K562 (cell line): Measurements from ENCODE around the gene SLC26A1. TPM values are rescaled to one million over a fixed set of nuclear protein-coding genes. Genes with fewer than 3 reads are reported as not detected.

Experiments used
- ATAC-seq: fragments of 200-7000 bp; cut with Tn5 transposase; 3 replicates; pipeline ENCODE4 v1.9.1; 2020; ENCODE audit warnings: moderate library complexity
- BruUV-seq: library from RNA; stranded (reverse); fragments of 400-500 nt; replicated peaks from 2 replicates; lab custom pipeline; 2021; lab: Mats Ljungman, UMichigan
- CTCF ChIA-PET: fragments of 300-600 bp; formaldehyde crosslinking; extraction: SDS; loops from one replicate; lab custom pipeline; 2021; ENCODE audit warnings: low intra/inter-chr PET ratio; lab: Yijun Ruan, JAX
- POLR2A ChIA-PET: fragments of 300-600, 350-650 bp; sonication (Branson Sonifier 250); formaldehyde crosslinking; extraction: SDS; loops from one replicate; lab custom pipeline; 2021; ENCODE audit warnings: antibody characterized with exemption, inconsistent platforms; lab: Yijun Ruan, JAX
- DNase-seq, 4 experiments: peaks; one replicate each; pipeline versions ENCODE4 v3.0.0 to v3.0.0-alpha.2; 2011 to 2018; ENCODE audit warnings: low spot score in 3 of 4, mixed read lengths in 3 of 4; ENCODE audit errors: extremely low read depth in 1 of 4
- FAIRE-seq: peaks from 2 replicates; lab custom pipeline; 2011; peaks lifted over from hg19 to GRCh38; lab: Jason Lieb, UNC
- H2AFZ ChIP-seq: 2 replicates; pipeline ENCODE4 v1.6.0; 2011; ENCODE audit warnings: low read depth, low read length, control low read depth, inconsistent platforms
- H3K27ac ChIP-seq: fragments of 200-600 bp; 3 replicates; pipeline ENCODE4 v1.8.0; 2011; ENCODE audit warnings: low read depth, mild to moderate bottlenecking, control low read depth, inconsistent platforms, low read length, moderate library complexity, mixed read lengths; ENCODE audit errors: extremely low read depth
- H3K27me3 ChIP-seq, 2 experiments: fragments of 300-600 bp in 1 of 2; 2 replicates in 1 of 2; 3 replicates in 1 of 2; pipeline versions ENCODE4 v1.6.0 to v1.8.0; 2011; ENCODE audit warnings: inconsistent platforms in 2 of 2, low read length in 2 of 2, mild to moderate bottlenecking in 1 of 2, mixed read lengths in 1 of 2, moderate library complexity in 1 of 2; ENCODE audit not compliant: control insufficient read depth in 2 of 2, insufficient read depth in 2 of 2
- H3K36me3 ChIP-seq: fragments of 300-600 bp; 3 replicates; pipeline ENCODE4 v1.8.0; 2011; ENCODE audit warnings: mild to moderate bottlenecking, low read length, inconsistent platforms; ENCODE audit not compliant: control insufficient read depth, insufficient read depth
- H3K4me1 ChIP-seq, 2 experiments: fragments of 200-600 bp in 1 of 2; replicated peaks in 1 of 2; 2 replicates in 1 of 2; 3 replicates in 1 of 2; pipeline versions ENCODE4 v1.5.1 to v1.8.0; 2011; ENCODE audit warnings: inconsistent platforms in 2 of 2, low read length in 2 of 2, mild to moderate bottlenecking in 1 of 2, mixed read lengths in 1 of 2, moderate library complexity in 1 of 2; ENCODE audit not compliant: control insufficient read depth in 2 of 2, insufficient read depth in 2 of 2
- H3K4me2 ChIP-seq: 2 replicates; pipeline ENCODE4 v1.6.1; 2011; ENCODE audit warnings: low read length, control low read depth, inconsistent platforms, mixed read lengths; ENCODE audit not compliant: insufficient read depth
- H3K4me3 ChIP-seq: fragments of 200-600 bp; sonication (generic), shearing (Covaris generic); 2 replicates; pipeline ENCODE4 v1.5.1; 2016; ENCODE audit warnings: control low read depth, inconsistent platforms
- H3K79me2 ChIP-seq: fragments of 200-600 bp; 3 replicates; pipeline ENCODE4 v1.8.0; 2011; ENCODE audit warnings: low read length, inconsistent platforms; ENCODE audit not compliant: control insufficient read depth, insufficient read depth
- H3K9ac ChIP-seq, 2 experiments: 2 replicates each; pipeline versions ENCODE4 v1.6.0 to v1.6.1; 2011; ENCODE audit warnings: low read depth in 2 of 2, low read length in 2 of 2, control low read depth in 1 of 2, inconsistent platforms in 1 of 2, mild to moderate bottlenecking in 1 of 2, mixed read lengths in 1 of 2; ENCODE audit not compliant: insufficient read depth in 1 of 2
- H3K9me1 ChIP-seq: one replicate; pipeline ENCODE4 v1.6.0; 2011; ENCODE audit warnings: inconsistent platforms, mild to moderate bottlenecking, low read length, moderate library complexity; ENCODE audit not compliant: control insufficient read depth, insufficient read depth
- H3K9me3 ChIP-seq: replicated peaks from 2 replicates; pipeline ENCODE4 v1.5.1; 2011; ENCODE audit warnings: low read depth, low read length, inconsistent platforms; ENCODE audit not compliant: control insufficient read depth, insufficient read depth
- H4K20me1 ChIP-seq: replicated peaks from 2 replicates; pipeline ENCODE4 v1.6.1; 2011; ENCODE audit warnings: low read length, inconsistent platforms, mixed read lengths; ENCODE audit not compliant: control insufficient read depth, insufficient read depth
- ATF7 ChIP-seq: fragments of 450-650 bp; IDR thresholded peaks from 2 replicates; pipeline ENCODE4 v1.7.1; 2014; ENCODE audit warnings: mild to moderate bottlenecking, moderate library complexity
- GABPA ChIP-seq: fragments of 200-800 bp; sonication (Bioruptor generic); conservative IDR thresholded peaks from 2 replicates; pipeline ENCODE4 v1.6.1; 2016; ENCODE audit warnings: low read depth, missing genetic modification characterization, missing compliant biosample characterization
- POLR3A ChIP-seq: IDR thresholded peaks from 2 replicates; pipeline ENCODE4 v1.6.1; 2011; ENCODE audit warnings: borderline replicate concordance, mild to moderate bottlenecking, moderate library complexity; ENCODE audit not compliant: insufficient read length, insufficient read depth; ENCODE audit errors: extremely low read depth
- RBM15 ChIP-seq: fragments of 200-400 bp; formaldehyde crosslinking; IDR thresholded peaks from 2 replicates; pipeline ENCODE4 v1.6.1; 2018; ENCODE audit warnings: mild to moderate bottlenecking, low read length, moderate library complexity; ENCODE audit not compliant: insufficient read depth
- WGBS: fragments of 100-300 bp; shearing (Covaris generic); methylation state at CpG from one replicate; pipeline ENCODE4 v1.1.6; 2016; ENCODE audit warnings: low coverage, mixed read lengths; ENCODE audit not compliant: insufficient coverage; ENCODE audit errors: missing lambda C conversion rate; 5-methylcytosine and 5-hydroxymethylcytosine counted together
- in situ Hi-C: fragments of 300-500 bp; cut with MboI; formaldehyde crosslinking; loops from 4 replicates; pipeline ENCODE4 v1.15.0; 2018; ENCODE audit warnings: inconsistent platforms, mixed read lengths
- intact Hi-C: fragments of 100-400 bp; cut with micrococcal nuclease; formaldehyde crosslinking; loops from 2 replicates; pipeline ENCODE4 v1.14.2; 2022
- polyA plus RNA-seq, 8 experiments: library from polyadenylated mRNA; depleted of rRNA in 4 of 8; stranded (reverse) in 5 of 8; unstranded in 3 of 8; fragments of >200 nt; fragmentation: Nextera tagmentation in 2 of 8; fragmentation: Illumina TruSeq in 1 of 8; extraction: Ambion mirVana in 2 of 8; extraction: Trizol in 1 of 8; gene quantifications; 2 replicates each; pipeline versions ENCODE4 v1.2.1 to v1.2.3, GENCODE V29; 2011 to 2014; ENCODE audit warnings: inconsistent platforms in 1 of 8, missing spikeins in 1 of 8
- total RNA-seq, 7 experiments: library from RNA; depleted of rRNA in 6 of 7; stranded (reverse); fragments of >200 nt in 6 of 7; fragmentation: Illumina TruSeq in 2 of 7; extraction: Trizol in 2 of 7; gene quantifications; 2 replicates each; pipeline versions ENCODE4 v1.2.1 to v1.2.3, GENCODE V29; 2011 to 2021; ENCODE audit warnings: low replicate concordance in 1 of 7
- TF ChIP-seq, protein P1 (sequence below): sonication (generic); formaldehyde crosslinking; IDR thresholded peaks from 2 replicates; pipeline ENCODE4 v1.8.0; 2022; ENCODE audit warnings: missing genetic modification reagents, mild to moderate bottlenecking, borderline replicate concordance
- TF ChIP-seq, protein P2 (sequence below), 2 experiments: fragments of 450-650 bp in 1 of 2; IDR thresholded peaks; 2 replicates each; pipeline ENCODE4 v1.6.1; 2011 to 2017; ENCODE audit warnings: low read depth in 2 of 2, antibody characterized with exemption in 1 of 2, borderline replicate concordance in 1 of 2, low read length in 1 of 2, mild to moderate bottlenecking in 1 of 2, mixed read lengths in 1 of 2; ENCODE audit not compliant: control insufficient read depth in 1 of 2
- TF ChIP-seq, protein P3 (sequence below): fragments of 250-450 bp; sonication (Bioruptor Pico); IDR thresholded peaks from 2 replicates; pipeline ENCODE4 v1.4.0; 2020; ENCODE audit warnings: borderline replicate concordance
- TF ChIP-seq, protein P4 (sequence below): IDR thresholded peaks from 2 replicates; pipeline ENCODE4 v1.6.1; 2014; ENCODE audit warnings: antibody characterized with exemption
- TF ChIP-seq, protein P5 (sequence below): sonication (generic); formaldehyde crosslinking; IDR thresholded peaks from 2 replicates; pipeline ENCODE4 v1.9.0; 2022; ENCODE audit warnings: mild to moderate bottlenecking, missing genetic modification reagents

The SLC26A1 gene
- total and polyA plus RNA-seq, 9 of the 15 experiments (the other 6 are each of a cell fraction or from before 2014, with no cell fraction given): 0.11 to 4.2 (median 0.95) TPM

DNA sequence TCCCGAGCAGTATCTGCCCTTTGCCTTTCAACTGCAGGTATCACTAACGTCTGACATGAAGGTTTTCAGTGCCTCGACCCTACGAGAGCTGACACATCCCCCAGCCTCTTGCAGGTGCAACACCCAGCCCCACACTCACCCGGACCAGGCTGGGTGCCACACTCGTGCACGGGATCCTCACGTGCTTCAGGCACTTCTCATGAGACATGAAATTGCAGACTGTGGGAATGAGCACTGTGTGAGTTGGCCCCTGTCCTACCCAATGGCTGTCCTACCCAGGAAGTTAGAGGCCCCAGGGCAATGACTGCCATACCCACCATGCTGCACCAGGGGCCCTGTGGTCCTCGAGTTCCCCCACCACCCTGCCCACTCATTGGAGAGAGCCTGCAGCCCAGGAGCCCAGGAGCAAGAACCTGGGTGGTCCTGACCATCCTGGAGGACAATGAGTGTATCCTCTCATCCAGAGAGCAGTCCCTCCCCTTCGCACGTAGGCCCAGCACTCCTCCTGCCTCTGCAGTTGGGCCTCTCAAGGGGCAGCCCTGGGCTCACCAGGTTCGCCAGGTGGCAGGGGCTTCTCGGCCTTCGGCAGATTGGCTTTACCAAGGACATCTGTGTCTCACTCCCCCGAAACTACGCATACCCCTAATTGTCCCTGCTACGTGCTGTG lies 22.2 kb downstream of the SLC26A1 start:
- Histone ChIP-seq H3K27me3 (no peaks in the 10 kb centered on the region), H3K9ac (peak overlapping the region in 1 of 2 experiments; percentile 42; a peak in 1 of 4 replicates), H3K9me3 (no peaks in the 10 kb centered on the region), H3K4me3 (no peak overlapping the region), H2AFZ (no peak overlapping the region), H3K27ac (no peak overlapping the region), H4K20me1 (no peaks in the 10 kb centered on the region; the same call in 1 of the 2 replicates), H3K36me3 (peaks cover 7% of the 10 kb centered on the region; the same call in 1 of the 3 replicates), H3K9me1 (no peaks in the 10 kb centered on the region), H3K79me2 (peaks cover 10% of the 10 kb centered on the region; the same call in 2 of the 3 replicates), H3K4me2 (no peak overlapping the region), H3K4me1 (peaks cover 0 to 62% of the 10 kb centered on the region in 2 experiments; a peak in 4 of 5 replicates)
- no peak for DNase-seq
- in situ Hi-C loops (no loop called here), intact Hi-C loops (no loop called here)
- BruUV-seq: no TSS peak
- FAIRE-seq: no peak
- POLR2A ChIA-PET: interaction anchor here (0.6 kb wide), 1 partner anchor 13 kb away, joined by 3 read pairs; no protein-coding TSS in a partner anchor
- ATAC-seq: no peak
- CTCF ChIA-PET: no interaction called here
- WGBS: 83% methylated on average over 17 of the region's 17 CpGs
- TF ChIP-seq ATF7: no peak
- TF ChIP-seq, protein P1, sequence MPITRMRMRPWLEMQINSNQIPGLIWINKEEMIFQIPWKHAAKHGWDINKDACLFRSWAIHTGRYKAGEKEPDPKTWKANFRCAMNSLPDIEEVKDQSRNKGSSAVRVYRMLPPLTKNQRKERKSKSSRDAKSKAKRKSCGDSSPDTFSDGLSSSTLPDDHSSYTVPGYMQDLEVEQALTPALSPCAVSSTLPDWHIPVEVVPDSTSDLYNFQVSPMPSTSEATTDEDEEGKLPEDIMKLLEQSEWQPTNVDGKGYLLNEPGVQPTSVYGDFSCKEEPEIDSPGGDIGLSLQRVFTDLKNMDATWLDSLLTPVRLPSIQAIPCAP (CRISPR knock-in tag): no peak
- TF ChIP-seq, protein P2, sequence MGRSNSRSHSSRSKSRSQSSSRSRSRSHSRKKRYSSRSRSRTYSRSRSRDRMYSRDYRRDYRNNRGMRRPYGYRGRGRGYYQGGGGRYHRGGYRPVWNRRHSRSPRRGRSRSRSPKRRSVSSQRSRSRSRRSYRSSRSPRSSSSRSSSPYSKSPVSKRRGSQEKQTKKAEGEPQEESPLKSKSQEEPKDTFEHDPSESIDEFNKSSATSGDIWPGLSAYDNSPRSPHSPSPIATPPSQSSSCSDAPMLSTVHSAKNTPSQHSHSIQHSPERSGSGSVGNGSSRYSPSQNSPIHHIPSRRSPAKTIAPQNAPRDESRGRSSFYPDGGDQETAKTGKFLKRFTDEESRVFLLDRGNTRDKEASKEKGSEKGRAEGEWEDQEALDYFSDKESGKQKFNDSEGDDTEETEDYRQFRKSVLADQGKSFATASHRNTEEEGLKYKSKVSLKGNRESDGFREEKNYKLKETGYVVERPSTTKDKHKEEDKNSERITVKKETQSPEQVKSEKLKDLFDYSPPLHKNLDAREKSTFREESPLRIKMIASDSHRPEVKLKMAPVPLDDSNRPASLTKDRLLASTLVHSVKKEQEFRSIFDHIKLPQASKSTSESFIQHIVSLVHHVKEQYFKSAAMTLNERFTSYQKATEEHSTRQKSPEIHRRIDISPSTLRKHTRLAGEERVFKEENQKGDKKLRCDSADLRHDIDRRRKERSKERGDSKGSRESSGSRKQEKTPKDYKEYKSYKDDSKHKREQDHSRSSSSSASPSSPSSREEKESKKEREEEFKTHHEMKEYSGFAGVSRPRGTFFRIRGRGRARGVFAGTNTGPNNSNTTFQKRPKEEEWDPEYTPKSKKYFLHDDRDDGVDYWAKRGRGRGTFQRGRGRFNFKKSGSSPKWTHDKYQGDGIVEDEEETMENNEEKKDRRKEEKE (IDR thresholded peaks at IDR 0.05; ENCODE audit: borderline replicate concordance in 1 of 2, control insufficient read depth in 1 of 2, low read depth in 2 of 2, low read length in 1 of 2): no peak
- TF ChIP-seq, protein P3, sequence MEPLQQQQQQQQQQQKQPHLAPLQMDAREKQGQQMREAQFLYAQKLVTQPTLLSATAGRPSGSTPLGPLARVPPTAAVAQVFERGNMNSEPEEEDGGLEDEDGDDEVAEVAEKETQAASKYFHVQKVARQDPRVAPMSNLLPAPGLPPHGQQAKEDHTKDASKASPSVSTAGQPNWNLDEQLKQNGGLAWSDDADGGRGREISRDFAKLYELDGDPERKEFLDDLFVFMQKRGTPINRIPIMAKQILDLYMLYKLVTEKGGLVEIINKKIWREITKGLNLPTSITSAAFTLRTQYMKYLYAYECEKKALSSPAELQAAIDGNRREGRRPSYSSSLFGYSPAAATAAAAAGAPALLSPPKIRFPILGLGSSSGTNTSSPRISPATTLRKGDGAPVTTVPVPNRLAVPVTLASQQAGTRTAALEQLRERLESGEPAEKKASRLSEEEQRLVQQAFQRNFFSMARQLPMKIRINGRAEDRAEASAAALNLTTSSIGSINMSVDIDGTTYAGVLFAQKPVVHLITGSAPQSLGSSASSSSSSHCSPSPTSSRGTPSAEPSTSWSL: no peak
- no peak for TF ChIP-seq GABPA (tag)
- TF ChIP-seq, protein P4, sequence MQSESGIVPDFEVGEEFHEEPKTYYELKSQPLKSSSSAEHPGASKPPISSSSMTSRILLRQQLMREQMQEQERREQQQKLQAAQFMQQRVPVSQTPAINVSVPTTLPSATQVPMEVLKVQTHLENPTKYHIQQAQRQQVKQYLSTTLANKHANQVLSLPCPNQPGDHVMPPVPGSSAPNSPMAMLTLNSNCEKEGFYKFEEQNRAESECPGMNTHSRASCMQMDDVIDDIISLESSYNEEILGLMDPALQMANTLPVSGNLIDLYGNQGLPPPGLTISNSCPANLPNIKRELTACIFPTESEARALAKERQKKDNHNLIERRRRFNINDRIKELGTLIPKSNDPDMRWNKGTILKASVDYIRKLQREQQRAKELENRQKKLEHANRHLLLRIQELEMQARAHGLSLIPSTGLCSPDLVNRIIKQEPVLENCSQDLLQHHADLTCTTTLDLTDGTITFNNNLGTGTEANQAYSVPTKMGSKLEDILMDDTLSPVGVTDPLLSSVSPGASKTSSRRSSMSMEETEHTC: no peak
- TF ChIP-seq, protein P5, sequence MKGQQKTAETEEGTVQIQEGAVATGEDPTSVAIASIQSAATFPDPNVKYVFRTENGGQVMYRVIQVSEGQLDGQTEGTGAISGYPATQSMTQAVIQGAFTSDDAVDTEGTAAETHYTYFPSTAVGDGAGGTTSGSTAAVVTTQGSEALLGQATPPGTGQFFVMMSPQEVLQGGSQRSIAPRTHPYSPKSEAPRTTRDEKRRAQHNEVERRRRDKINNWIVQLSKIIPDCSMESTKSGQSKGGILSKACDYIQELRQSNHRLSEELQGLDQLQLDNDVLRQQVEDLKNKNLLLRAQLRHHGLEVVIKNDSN: no peak
- no peak for TF ChIP-seq POLR3A
- TF ChIP-seq RBM15: no peak
